Activated CD4-positive, alpha-beta memory T cell treated with anti-CD3 and anti-CD28 coated beads, Interleukin-2, amount 10 ng/mL, durations not matched to agents 7 days and 5 days (primary cell): ENCODE measurements around the gene HEBP2. TPM values are rescaled to one million over a fixed set of nuclear protein-coding genes. Genes with fewer than 3 reads are reported as not detected.

Experiments
- CTCF ChIA-PET: fragments of 350-600 bp; sonication (Branson Sonifier 250); formaldehyde crosslinking; loops from one replicate; lab custom pipeline; 2021; ENCODE audit warnings: antibody characterized with exemption, inconsistent platforms; lab: Charles Lee
- POLR2A ChIA-PET: fragments of 350-600 bp; sonication (Branson Sonifier 250); formaldehyde crosslinking; loops from one replicate; lab custom pipeline; 2021; ENCODE audit warnings: antibody characterized with exemption; lab: Charles Lee
- DNase-seq: peaks from one replicate; pipeline ENCODE4 v3.0.0-alpha.2; 2020
- H3K27ac Mint-ChIP-seq: one replicate; pipeline ENCODE4 v1.8.0; 2021; ENCODE audit warnings: mild to moderate bottlenecking, mixed read lengths
- H3K27me3 Mint-ChIP-seq: one replicate; pipeline ENCODE4 v1.8.0; 2021; ENCODE audit warnings: mixed read lengths
- H3K36me3 Mint-ChIP-seq: one replicate; pipeline ENCODE4 v1.8.0; 2021; ENCODE audit warnings: low read depth, mixed read lengths
- H3K4me1 Mint-ChIP-seq: one replicate; pipeline ENCODE4 v1.8.0; 2021; ENCODE audit warnings: mixed read lengths
- H3K4me3 Mint-ChIP-seq: one replicate; pipeline ENCODE4 v1.8.0; 2021; ENCODE audit warnings: mild to moderate bottlenecking, mixed read lengths
- H3K9me3 Mint-ChIP-seq: one replicate; pipeline ENCODE4 v1.8.0; 2021; ENCODE audit warnings: mixed read lengths
- total RNA-seq, 2 experiments: library from RNA; stranded (reverse); gene quantifications; one replicate each; pipeline ENCODE4 v1.2.3, GENCODE V29; 2021

HEBP2 gene
- total RNA-seq, 2 experiments from 2014 or later = 69.5 to 70.3 TPM

DNA sequence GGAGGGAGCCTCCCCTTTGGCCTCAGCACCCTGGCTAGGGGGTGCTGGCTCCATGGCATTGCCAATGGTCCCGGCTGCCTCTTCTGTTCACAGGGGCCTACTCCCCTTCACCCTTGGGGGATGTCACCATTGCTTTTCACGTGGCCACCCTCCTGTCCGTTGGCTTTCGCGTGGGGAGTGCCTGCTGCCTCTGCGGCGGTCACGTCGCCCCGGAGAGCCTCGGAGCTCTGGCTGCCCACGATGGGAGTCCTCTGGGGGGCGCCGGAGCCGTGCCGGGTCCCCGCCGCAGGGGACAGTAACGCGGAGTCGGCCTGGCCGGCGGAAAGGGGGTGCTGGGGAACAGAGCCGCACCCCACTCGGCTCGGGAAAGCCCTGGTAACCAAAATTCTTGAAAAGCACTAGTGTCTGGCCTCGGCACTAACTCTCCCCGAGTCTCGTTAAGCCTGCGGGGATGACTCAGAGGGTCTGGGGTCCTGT lies 661 bp upstream of the HEBP2 start:
- Mint-ChIP-seq H3K27me3 (no peaks in the 10 kb centered on the region), H3K27ac (peak overlapping the region; percentile 66), H3K36me3 (peaks cover 32% of the 10 kb centered on the region), H3K9me3 (no peaks in the 10 kb centered on the region), H3K4me1 (peaks cover 29% of the 10 kb centered on the region), H3K4me3 (peak overlapping the region; percentile 74)
- POLR2A ChIA-PET = interaction anchor here (0.6 to 2.7 kb wide), 4 partner anchors 20 to 979 kb away, joined by 3 to 20 read pairs (median 4); no protein-coding TSS in a partner anchor
- CTCF ChIA-PET = interaction anchor here (0.9 to 1.6 kb wide), 6 partner anchors 10 to 297 kb away, joined by 3 to 6 read pairs (median 4); no protein-coding TSS in a partner anchor
- DNase-seq = no peak

DNA sequence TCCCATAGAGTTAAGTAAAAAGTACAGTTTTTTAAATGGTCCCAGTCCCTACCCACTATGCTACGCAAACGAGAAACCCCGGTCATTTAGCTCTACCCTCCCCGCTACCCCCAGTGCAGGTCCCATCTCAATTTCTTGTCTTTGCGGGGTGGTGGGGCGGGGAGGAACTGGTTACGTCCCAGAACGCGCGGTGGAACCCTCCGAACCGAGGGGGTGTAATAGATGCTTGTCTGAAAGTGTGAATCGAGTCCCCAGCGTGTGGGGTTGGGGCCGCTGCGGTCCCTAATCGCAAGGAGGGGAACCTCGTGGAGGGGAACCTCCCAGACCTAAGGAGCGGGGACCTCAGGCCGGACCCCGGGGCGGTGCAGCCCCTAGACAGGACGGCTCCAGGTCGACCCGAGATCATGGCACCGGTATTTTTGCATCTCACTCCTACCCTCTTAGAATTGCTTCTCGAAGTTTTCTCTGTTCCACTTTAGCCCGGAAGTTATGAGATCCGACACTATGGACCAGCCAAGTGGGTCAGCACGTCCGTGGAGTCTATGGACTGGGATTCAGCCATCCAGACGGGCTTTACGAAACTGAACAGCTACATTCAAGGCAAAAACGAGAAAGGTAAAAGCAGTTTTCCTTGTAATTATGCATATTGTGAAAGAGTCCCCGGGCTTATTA lies 779 bp downstream of the HEBP2 start:
- DNase-seq = peak; percentile 45
- peak overlapping the region; percentile 83 for H3K4me3 Mint-ChIP-seq
- H3K9me3 Mint-ChIP-seq = no peaks in the 10 kb centered on the region
- H3K27me3 Mint-ChIP-seq = no peaks in the 10 kb centered on the region
- POLR2A ChIA-PET = interaction anchor here (0.6 to 2.7 kb wide), 9 partner anchors 10 to 369 kb away, joined by 3 to 20 read pairs (median 3); partner anchors contain the start of gene CCDC28A
- CTCF ChIA-PET = interaction anchor here (0.8 to 1.6 kb wide), 9 partner anchors 8 to 299 kb away, joined by 3 to 6 read pairs (median 3); no protein-coding TSS in a partner anchor
- H3K4me1 Mint-ChIP-seq = peaks cover 40% of the 10 kb centered on the region
- H3K27ac Mint-ChIP-seq = peak overlapping the region; percentile 73
- peaks cover 46% of the 10 kb centered on the region for H3K36me3 Mint-ChIP-seq

DNA sequence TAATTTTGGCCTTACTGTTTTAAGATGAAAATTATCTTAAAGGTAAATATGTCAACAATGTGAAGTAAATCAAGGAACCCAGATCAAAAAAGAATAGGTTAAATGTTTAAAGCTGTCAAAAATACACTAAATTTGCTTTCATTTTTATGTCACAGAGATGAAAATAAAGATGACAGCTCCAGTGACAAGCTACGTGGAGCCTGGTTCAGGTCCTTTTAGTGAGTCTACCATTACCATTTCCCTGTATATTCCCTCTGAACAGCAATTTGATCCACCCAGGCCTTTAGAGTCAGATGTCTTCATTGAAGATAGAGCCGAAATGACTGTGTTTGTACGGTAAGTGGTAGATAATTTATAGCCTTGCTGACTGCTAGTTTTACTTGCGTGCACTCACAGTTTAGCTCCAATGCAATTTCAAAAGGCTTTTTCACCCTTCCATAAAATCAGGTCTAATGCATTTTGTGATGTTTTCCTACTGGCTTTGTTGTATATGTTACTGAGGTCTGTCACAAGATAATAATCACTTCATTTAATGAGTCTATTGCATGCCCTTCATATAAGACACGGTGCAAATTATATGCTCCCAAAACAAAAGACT lies 1.9 kb downstream of the HEBP2 start:
- Mint-ChIP-seq H3K27ac (peak overlapping the region; percentile 55), H3K4me3 (peak overlapping the region; percentile 37), H3K9me3 (no peaks in the 10 kb centered on the region), H3K36me3 (peaks cover 55% of the 10 kb centered on the region), H3K4me1 (peaks cover 49% of the 10 kb centered on the region), H3K27me3 (no peaks in the 10 kb centered on the region)
- POLR2A ChIA-PET = interaction anchor here (0.8 to 2.7 kb wide), 5 partner anchors 9 to 298 kb away, joined by 3 to 20 read pairs (median 3); no protein-coding TSS in a partner anchor
- CTCF ChIA-PET = interaction anchor here (1.2 to 1.4 kb wide), 2 partner anchors 111 to 291 kb away, joined by 3 read pairs; no protein-coding TSS in a partner anchor
- DNase-seq = no peak

DNA sequence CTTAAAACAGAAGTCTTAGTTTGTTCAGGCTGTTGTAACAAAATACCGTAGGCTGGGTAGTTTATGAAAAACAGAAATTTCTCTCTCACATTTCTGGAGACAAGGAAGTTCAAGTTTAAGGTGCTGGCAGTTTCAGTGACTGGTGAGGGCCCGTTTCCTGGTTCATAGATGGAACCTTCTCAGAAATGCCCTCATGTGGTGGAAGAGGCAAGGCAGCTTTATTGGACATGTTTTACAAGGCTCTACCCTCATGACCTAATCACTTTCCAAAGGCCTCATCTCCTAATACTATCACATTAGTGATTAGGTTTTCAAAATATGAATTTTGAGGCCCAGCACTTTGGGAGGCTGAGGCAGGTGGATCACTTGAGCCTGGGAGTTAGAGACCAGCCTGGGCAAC lies 2.4 kb downstream of the HEBP2 start:
- Mint-ChIP-seq H3K4me3 (peak overlapping the region; percentile 37), H3K9me3 (no peaks in the 10 kb centered on the region), H3K36me3 (peaks cover 59% of the 10 kb centered on the region), H3K4me1 (peaks cover 54% of the 10 kb centered on the region), H3K27me3 (no peaks in the 10 kb centered on the region), H3K27ac (peak overlapping the region; percentile 55)
- ChIA-PET CTCF (interaction anchor here (0.7 to 1.2 kb wide), 2 partner anchors 14 to 292 kb away, joined by 3 read pairs; no protein-coding TSS in a partner anchor), POLR2A (interaction anchor here (0.8 to 2.7 kb wide), 2 partner anchors 9 to 37 kb away, joined by 3 to 15 read pairs; no protein-coding TSS in a partner anchor)
- no peak for DNase-seq

DNA sequence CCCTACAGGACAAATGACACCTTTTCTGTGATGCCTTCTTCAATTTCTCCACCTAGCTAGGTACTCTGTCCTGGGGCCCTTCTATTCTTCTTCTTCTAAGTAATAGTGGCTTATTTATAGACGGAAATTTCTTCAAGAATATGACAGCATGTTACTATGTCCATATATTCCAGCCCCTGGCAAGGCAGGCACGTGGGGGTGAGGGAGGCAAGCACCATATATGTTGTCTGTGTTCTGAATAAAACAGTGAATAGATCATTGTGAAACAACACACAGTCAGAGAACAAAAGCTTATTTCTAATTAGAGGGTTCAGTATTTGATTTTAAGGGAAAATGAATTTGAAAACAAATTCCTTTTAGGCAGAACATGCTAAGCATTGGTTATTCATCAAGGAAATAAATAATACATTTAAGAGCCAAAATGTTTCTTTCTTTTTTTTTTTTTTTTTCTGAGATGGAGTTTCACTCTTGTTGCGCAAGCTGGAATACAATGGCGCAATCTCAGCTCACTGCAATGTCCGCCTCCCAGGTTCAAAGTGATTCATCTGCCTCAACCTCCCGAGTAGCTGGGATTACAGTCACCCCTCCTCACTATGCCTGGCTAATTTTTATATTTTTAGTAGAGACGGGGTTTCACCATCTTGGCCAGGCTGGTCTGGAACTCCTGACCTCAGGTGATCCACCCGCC lies 6.2 kb downstream of the HEBP2 start:
- no peak overlapping the region for H3K4me3 Mint-ChIP-seq
- peaks cover 84% of the 10 kb centered on the region for H3K36me3 Mint-ChIP-seq
- ChIA-PET POLR2A (no interaction called here), CTCF (interaction anchor here (1.0 kb wide), 1 partner anchor 105 kb away, joined by 3 read pairs; no protein-coding TSS in a partner anchor)
- DNase-seq = no peak
- H3K9me3 Mint-ChIP-seq = no peaks in the 10 kb centered on the region
- H3K27ac Mint-ChIP-seq = peak overlapping the region; percentile 77
- H3K27me3 Mint-ChIP-seq = no peaks in the 10 kb centered on the region
- peaks cover 52% of the 10 kb centered on the region for H3K4me1 Mint-ChIP-seq

DNA sequence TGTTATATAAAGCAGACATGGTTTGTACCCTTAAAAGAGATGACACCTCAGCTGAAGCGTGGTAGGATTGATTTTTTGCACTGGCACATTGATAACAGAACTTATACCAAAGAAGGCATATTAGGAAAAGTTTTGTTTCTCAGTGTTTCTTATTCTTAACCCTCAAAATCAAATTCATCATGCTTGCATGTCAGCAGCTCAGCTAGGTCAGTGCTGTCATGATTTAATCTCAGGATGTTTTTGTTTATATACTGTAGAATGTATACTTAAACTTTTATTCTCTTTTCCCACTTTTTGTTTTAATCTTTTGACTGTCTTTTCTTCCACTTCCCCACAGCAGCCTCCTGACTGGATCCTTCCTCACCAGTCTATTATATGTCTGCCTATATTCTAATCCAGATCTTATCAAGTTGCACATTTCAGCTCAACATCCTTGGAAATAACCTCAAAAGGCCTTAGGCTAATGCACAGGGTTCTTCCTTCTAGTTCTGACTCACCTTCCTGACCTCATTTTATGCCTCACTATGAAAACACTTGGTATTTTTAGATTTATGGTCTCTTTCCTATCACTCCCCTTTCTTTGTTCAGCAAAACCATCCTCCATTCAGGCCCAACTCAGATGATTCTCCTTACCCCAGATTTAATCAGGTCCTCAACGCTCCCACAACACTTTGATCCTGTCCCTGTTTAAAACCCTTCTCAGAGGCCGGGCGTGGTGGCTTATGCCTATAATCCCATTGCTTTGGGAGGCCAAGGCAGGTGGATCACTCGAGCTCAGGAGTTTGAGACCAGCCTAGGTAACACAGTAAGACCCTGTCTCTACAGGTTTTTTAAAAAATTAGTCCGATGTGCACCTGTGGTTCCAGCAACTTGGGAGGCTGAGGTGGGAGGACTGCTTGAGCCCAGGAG lies 7.2 kb downstream of the HEBP2 start:
- H3K36me3 Mint-ChIP-seq = peaks cover 77% of the 10 kb centered on the region
- POLR2A ChIA-PET = interaction anchor here (2.0 kb wide), 1 partner anchor 45 kb away, joined by 5 read pairs; no protein-coding TSS in a partner anchor
- H3K27me3 Mint-ChIP-seq = no peaks in the 10 kb centered on the region
- H3K4me1 Mint-ChIP-seq = peaks cover 42% of the 10 kb centered on the region
- peak overlapping the region; percentile 77 for H3K27ac Mint-ChIP-seq
- H3K4me3 Mint-ChIP-seq = no peak overlapping the region
- CTCF ChIA-PET = interaction anchor here (0.6 to 1.2 kb wide), 2 partner anchors 44 to 107 kb away, joined by 3 to 4 read pairs; no protein-coding TSS in a partner anchor
- DNase-seq = no peak
- no peaks in the 10 kb centered on the region for H3K9me3 Mint-ChIP-seq

DNA sequence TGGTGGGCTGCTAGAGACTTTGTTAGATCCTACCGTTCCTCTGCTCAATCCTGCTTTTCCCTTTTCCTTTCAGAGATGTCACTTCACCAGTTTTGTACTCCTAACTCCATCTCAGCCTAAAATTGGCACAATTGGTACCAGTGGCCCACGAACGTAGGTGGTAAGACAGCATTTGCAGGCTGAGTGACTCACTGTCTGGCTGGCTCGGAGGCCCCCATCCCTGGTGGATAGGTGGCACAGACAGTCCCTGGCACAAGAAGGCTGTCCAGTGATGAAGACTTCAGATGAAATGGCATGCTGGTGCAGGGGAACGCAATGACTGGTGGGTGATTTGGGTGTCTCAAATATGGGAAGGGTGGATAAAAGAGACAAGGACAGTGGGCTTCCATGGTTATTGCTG lies 11.1 kb downstream of the HEBP2 start:
- Mint-ChIP-seq H3K9me3 (no peaks in the 10 kb centered on the region), H3K27me3 (no peaks in the 10 kb centered on the region), H3K4me1 (peaks cover 20% of the 10 kb centered on the region), H3K27ac (no peak overlapping the region), H3K4me3 (no peak overlapping the region), H3K36me3 (peaks cover 65% of the 10 kb centered on the region)
- POLR2A ChIA-PET = interaction anchor here (1.8 kb wide), 1 partner anchor 10 kb away, joined by 15 read pairs; the partner anchor contains the start of gene HEBP2
- CTCF ChIA-PET = interaction anchor here (2.8 kb wide), 1 partner anchor 14 kb away, joined by 6 read pairs; no protein-coding TSS in a partner anchor
- no peak for DNase-seq

DNA sequence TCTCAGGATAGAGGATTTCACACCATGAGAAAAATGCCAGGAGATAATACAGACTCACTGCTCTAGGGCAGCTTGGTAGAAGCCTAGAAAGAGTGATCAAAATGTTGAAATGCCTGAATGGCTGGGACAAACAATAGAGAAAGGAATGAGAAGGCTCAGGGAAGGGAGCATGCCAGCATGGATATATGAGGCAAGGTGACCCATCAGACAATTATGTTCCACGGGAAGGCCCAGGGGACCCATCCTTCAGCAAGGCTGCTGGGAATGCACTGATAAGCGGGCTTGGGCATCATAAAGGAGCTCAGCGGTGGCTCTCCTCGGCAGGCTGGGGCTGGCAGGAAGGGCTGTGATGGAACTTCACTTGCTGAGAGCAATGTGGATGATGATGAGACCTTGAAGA lies 12.2 kb downstream of the HEBP2 start:
- Mint-ChIP-seq H3K4me3 (no peak overlapping the region), H3K36me3 (peaks cover 58% of the 10 kb centered on the region), H3K27me3 (no peaks in the 10 kb centered on the region), H3K9me3 (no peaks in the 10 kb centered on the region), H3K27ac (no peak overlapping the region), H3K4me1 (peaks cover 12% of the 10 kb centered on the region)
- CTCF ChIA-PET = interaction anchor here (2.8 kb wide), 1 partner anchor 13 kb away, joined by 6 read pairs; no protein-coding TSS in a partner anchor
- no peak for DNase-seq
- POLR2A ChIA-PET = no interaction called here

DNA sequence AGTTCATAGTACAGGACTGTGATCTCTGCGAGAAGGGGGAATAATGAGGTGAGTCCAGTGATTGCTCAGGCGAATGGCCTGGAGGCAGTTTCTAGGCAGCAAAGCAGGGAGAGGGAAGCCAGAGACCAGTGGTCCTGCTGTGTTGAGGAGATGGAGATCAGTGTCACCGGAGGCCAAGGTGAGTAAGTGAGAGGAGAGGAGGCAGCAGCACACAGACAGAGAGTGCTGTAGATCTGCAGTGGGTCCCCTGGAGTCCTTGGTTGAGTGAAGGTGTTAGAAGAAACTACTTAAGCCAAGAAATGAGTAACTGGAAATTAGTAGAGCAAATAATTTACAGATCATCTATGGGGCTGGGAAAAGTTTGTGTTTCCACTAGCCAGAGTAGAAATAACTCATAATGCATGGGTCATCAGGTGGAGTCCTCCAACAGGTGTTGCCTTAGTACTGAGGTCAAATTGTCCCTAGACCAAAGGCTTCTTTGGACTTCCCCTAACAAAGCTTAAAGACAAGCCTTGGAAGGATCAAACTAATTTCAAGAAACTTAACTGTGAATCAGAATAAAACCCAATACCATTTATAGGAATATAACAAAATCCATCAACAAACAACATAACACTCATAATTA lies 13.6 kb downstream of the HEBP2 start:
- no peak for DNase-seq

DNA sequence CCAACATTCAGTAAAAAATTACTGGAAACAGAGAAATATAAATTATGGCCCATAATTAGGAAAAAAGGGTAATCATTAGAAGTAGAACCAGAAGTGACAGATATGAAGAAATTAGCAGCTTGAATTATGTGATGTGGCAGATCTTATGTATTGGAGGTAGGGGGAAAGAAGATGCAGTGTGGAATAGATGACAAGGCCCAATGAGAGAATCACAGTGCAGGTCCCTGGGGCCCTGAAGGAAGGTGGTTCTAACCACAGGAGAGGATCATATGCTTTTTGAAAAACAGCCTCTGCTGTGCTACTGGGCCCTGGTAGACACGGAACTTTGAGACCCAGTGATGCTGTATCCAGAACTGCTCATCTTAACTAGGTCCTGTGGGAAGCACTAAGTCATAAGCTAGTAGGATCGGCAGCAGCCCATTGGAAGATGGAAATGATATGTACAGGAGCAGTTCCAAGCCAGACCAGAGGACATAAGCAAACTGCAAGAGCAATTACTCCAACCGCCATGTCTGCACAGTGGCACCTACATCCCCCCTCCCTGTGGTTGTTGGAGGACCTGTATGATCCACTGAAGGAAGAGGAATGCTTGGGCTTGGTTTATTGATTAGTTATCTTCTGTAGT lies 14.2 kb downstream of the HEBP2 start:
- no peak overlapping the region for H3K4me3 Mint-ChIP-seq

More for the DNA sequence above, 13.6 kb downstream of the HEBP2 start:
- H3K4me3 Mint-ChIP-seq = no peak overlapping the region
- no peaks in the 10 kb centered on the region for H3K27me3 Mint-ChIP-seq
- no peaks in the 10 kb centered on the region for H3K9me3 Mint-ChIP-seq
- H3K4me1 Mint-ChIP-seq = peaks cover 3% of the 10 kb centered on the region
- H3K36me3 Mint-ChIP-seq = peaks cover 46% of the 10 kb centered on the region
- H3K27ac Mint-ChIP-seq = no peak overlapping the region
- ChIA-PET CTCF (no interaction called here), POLR2A (interaction anchor here (1.2 kb wide), 1 partner anchor 12 kb away, joined by 3 read pairs; no protein-coding TSS in a partner anchor)

GRCh38 chr6:138419766-138420165 lies 15.7 kb downstream of the HEBP2 start:
- peaks cover 27% of the 10 kb centered on the region for H3K36me3 Mint-ChIP-seq
- no peak overlapping the region for H3K4me3 Mint-ChIP-seq
- ChIA-PET POLR2A (no interaction called here), CTCF (interaction anchor here (1.0 kb wide), 1 partner anchor 13 kb away, joined by 3 read pairs; no protein-coding TSS in a partner anchor)
- no peak for DNase-seq
- H3K27me3 Mint-ChIP-seq = no peaks in the 10 kb centered on the region
- peaks cover 7% of the 10 kb centered on the region for H3K4me1 Mint-ChIP-seq
- H3K27ac Mint-ChIP-seq = no peak overlapping the region
- H3K9me3 Mint-ChIP-seq = no peaks in the 10 kb centered on the region

More for the DNA sequence above, 14.2 kb downstream of the HEBP2 start:
- peaks cover 39% of the 10 kb centered on the region for H3K36me3 Mint-ChIP-seq
- CTCF ChIA-PET = no interaction called here
- H3K9me3 Mint-ChIP-seq = no peaks in the 10 kb centered on the region
- POLR2A ChIA-PET = interaction anchor here (1.2 kb wide), 1 partner anchor 13 kb away, joined by 3 read pairs; no protein-coding TSS in a partner anchor
- no peak overlapping the region for H3K27ac Mint-ChIP-seq
- H3K4me1 Mint-ChIP-seq = peaks cover 6% of the 10 kb centered on the region
- no peaks in the 10 kb centered on the region for H3K27me3 Mint-ChIP-seq
- no peak for DNase-seq
